ENCODE results near the gene RFWD3. TPM values are rescaled to one million over a fixed set of nuclear protein-coding genes. Genes with fewer than 3 reads are reported as not detected.

Gene RFWD3
- total and polyA plus RNA-seq, 2 of the 8 experiments (the other 6 are each of a cell fraction or from before 2014, with no cell fraction given) = 67.1 to 114 TPM

DNA sequence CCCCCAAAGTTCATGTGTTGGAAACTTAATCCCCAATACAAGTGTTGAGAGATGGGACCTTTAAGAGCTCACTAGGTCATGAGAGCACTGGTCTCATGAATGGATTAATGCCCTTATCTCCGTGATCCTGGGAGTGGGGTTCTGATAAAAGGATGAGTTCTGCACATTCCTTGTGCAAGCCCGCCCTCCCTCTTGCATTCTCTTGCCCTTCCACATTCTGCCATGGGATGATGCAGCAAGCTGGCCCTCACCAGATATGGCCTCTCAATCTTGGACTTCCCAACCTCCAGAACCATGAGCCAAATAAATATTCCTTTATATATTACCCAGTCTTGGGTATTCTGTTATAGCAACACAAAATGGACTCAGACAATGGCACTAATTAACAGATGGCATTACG lies 73.8 kb downstream of the RFWD3 start:
- no peak overlapping the region for H2AK5ac ChIP-seq (ENCODE audit: low read depth, low read length)
- H3K14ac ChIP-seq (ENCODE audit: insufficient read length) = no peak overlapping the region
- H3K4ac ChIP-seq (replicated peaks; ENCODE audit: insufficient read length, low read depth, low read length) = no peak overlapping the region
- ChIA-PET POLR2A (ENCODE audit: partially characterized antibody) (interaction anchor here (0.6 to 2.2 kb wide), 3 partner anchors 13 to 54 kb away, joined by 5 to 7 read pairs (median 6); partner anchors contain the start of gene GLG1), CTCF (ENCODE audit: partially characterized antibody) (interaction anchor here (1.3 kb wide), 1 partner anchor 18 kb away, joined by 5 read pairs; no protein-coding TSS in a partner anchor)
- no peak overlapping the region for H3K56ac ChIP-seq (replicated peaks; ENCODE audit: insufficient read length, low read depth, low read length)
- H4K91ac ChIP-seq (replicated peaks; ENCODE audit: insufficient read length, low read length) = no peak overlapping the region
- DNase-seq (ENCODE audit: low read depth in 1 of 2, low spot score in 2 of 2) (no peak), FAIRE-seq (no peak)
- H3K36me3 ChIP-seq (ENCODE audit: control insufficient read depth in 2 of 4, insufficient read depth in 4 of 4, low read length in 3 of 4) = no peaks in the 10 kb centered on the region
- WGBS, 2 experiments (ENCODE audit: extremely low coverage in 1 of 2, insufficient coverage in 1 of 2, insufficient read length in 1 of 2, insufficient replicate concordance in 2 of 2, low coverage in 1 of 2, low lambda C conversion rate in 2 of 2, missing lambda C conversion rate in 1 of 2) = 90% methylated on average over 3 of the region's 3 CpGs; no CpG with 5 or more reads in 1 of the 2 experiments
- no peak overlapping the region for H3K23ac ChIP-seq (ENCODE audit: insufficient read length)
- no peak overlapping the region for H3K9ac ChIP-seq (replicated peaks in 1 of 4; ENCODE audit: extremely low read depth in 1 of 4, low read depth in 3 of 4, low read length in 3 of 4)
- no peak overlapping the region for H2BK120ac ChIP-seq (replicated peaks; ENCODE audit: low read depth, low read length)
- no peak overlapping the region for H3K4me3 ChIP-seq (ENCODE audit: extremely low read depth in 1 of 4, insufficient read depth in 2 of 4, low read depth in 3 of 4, low read length in 4 of 4)
- H3K27ac ChIP-seq (ENCODE audit: low read depth, low read length) = no peak overlapping the region
- H3K79me2 ChIP-seq (ENCODE audit: control insufficient read depth in 1 of 2, insufficient read depth in 2 of 2, low read length in 2 of 2) = peaks cover 7 to 79% of the 10 kb centered on the region in 2 experiments; a peak in 3 of 4 replicates
- H2BK20ac ChIP-seq (ENCODE audit: low read length) = no peak overlapping the region
- no peaks in the 10 kb centered on the region for H3K27me3 ChIP-seq (replicated peaks in 1 of 4; ENCODE audit: control insufficient read depth in 3 of 4, extremely low read depth in 1 of 4, insufficient read depth in 3 of 4, low read length in 3 of 4)
- H4K20me1 ChIP-seq (replicated peaks in 1 of 2; ENCODE audit: control insufficient read depth in 1 of 2, insufficient read depth in 2 of 2, low read length in 2 of 2) = peaks cover 0 to 2% of the 10 kb centered on the region in 2 experiments
- H4K8ac ChIP-seq (ENCODE audit: extremely low read depth, insufficient read depth, low read length) = no peak overlapping the region
- no peak overlapping the region for H2BK15ac ChIP-seq (ENCODE audit: low read length)
- no peaks in the 10 kb centered on the region for H3K23me2 ChIP-seq (ENCODE audit: low read depth, low read length)
- H4K5ac ChIP-seq (ENCODE audit: insufficient read length, low read depth, low read length) = no peak overlapping the region
- H3K18ac ChIP-seq (ENCODE audit: extremely low read depth, low read length) = no peak overlapping the region
- no peak overlapping the region for H2BK5ac ChIP-seq (ENCODE audit: low read depth, low read length)
- H2AFZ ChIP-seq (ENCODE audit: low read length) = no peak overlapping the region
- TF ChIP-seq EGR1 (IDR thresholded peaks at IDR 0.05; ENCODE audit: borderline replicate concordance, low read depth, low read length) (no peak), YY1 (IDR thresholded peaks at IDR 0.05; ENCODE audit: low read depth, low read length) (no peak), TCF12 (IDR thresholded peaks at IDR 0.05; ENCODE audit: low read depth, low read length) (no peak), BCL11A (IDR thresholded peaks at IDR 0.05; ENCODE audit: low read depth in 2 of 2, low read length in 2 of 2) (no peak), CBX5 (IDR thresholded peaks at IDR 0.05; ENCODE audit: low read depth, low read length) (no peak), SIN3A (conservative IDR thresholded peaks at IDR 0.05 in 1 of 2, IDR thresholded peaks at IDR 0.05 in 1 of 2; ENCODE audit: low read depth in 1 of 2, low read length in 2 of 2) (no peak), SUZ12 (IDR thresholded peaks at IDR 0.05; ENCODE audit: low read length) (no peak), JUN (IDR thresholded peaks at IDR 0.05; ENCODE audit: low read depth, low read length) (no peak)
- peaks cover 5% of the 10 kb centered on the region for H3K79me1 ChIP-seq (ENCODE audit: low read depth, low read length)
- no peak overlapping the region for H3K4me2 ChIP-seq (ENCODE audit: insufficient read depth in 1 of 2, low read depth in 2 of 2, low read length in 2 of 2)
- H3K4me1 ChIP-seq (replicated peaks in 1 of 4; ENCODE audit: control insufficient read depth in 3 of 4, insufficient read depth in 4 of 4, low read length in 3 of 4) = no peaks in the 10 kb centered on the region
- H3K9me3 ChIP-seq (ENCODE audit: insufficient read depth in 2 of 2, low read depth in 1 of 2, low read length in 1 of 2) = no peaks in the 10 kb centered on the region
- H2BK12ac ChIP-seq (ENCODE audit: low read depth, low read length) = no peak overlapping the region

All from H1 (cell line).